ENCODE results near the gene HADH.

GRCh38 chr4:107950746-107951540, 38.7 kb upstream of the HADH start:
- TF ChIP-seq POLR2AphosphoS5 (IDR thresholded peaks at IDR 0.05; ENCODE audit: low read depth, low read length) (no peak), SIN3A (IDR thresholded peaks at IDR 0.05; ENCODE audit: borderline replicate concordance, insufficient read depth, low read length) (no peak), TAF1 (IDR thresholded peaks at IDR 0.05; ENCODE audit: borderline replicate concordance, insufficient read depth, low read length) (no peak)
